Skin of body (tissue), 2 donors: Measurements from ENCODE around the gene NPEPL1. TPM values are rescaled to one million over a fixed set of nuclear protein-coding genes. Genes with fewer than 3 reads are reported as not detected.
A peak's percentile ranks its signal among the peaks of the same experiment; 100 is the strongest.
"Not testable (repeated sequence)": the region's sequence is repeated elsewhere in the genome, so short reads cannot be mapped to it uniquely, and the experiment has no call there.

ENCODE experiments used
- DNase-seq: peaks from one replicate; lab custom pipeline; 2025; lab: John Stamatoyannopoulos, UW
- total RNA-seq: library from RNA; depleted of rRNA; stranded (reverse); fragments of >200 nt; gene quantifications from one replicate; pipeline ENCODE4 v1.2.3, GENCODE V29; 2014

NPEPL1 gene
- total RNA-seq, 1 donor from 2014 or later: 19.0 TPM

- DNase-seq: peak; percentile 49
Measured at GRCh38 chr20:58756450-58756775, 63.8 kb downstream of the NPEPL1 start.

- not testable (repeated sequence) for DNase-seq
Measured at GRCh38 chr20:58757647-58758046, 65.0 kb downstream of the NPEPL1 start.

DNA sequence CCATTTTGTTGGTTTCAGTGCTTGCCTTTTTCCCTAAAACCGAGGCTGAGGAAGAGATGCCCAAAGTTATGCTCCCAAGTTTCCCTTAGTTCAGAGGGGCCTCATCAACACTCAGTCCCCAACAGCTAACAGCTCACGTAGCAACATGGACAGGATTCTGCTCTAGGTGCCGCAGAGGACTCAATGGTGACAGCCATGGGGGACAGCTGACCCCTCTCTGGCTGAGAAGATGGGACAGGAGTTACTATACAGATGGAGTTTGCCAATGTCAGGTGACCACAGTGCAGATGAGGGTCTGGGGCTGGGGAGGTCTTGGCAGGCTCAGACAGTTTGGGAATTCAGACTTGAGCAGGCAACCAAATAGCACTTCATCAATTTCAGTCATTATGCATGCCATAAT lies 67.3 kb downstream of the NPEPL1 start:
- no peak for DNase-seq

DNA sequence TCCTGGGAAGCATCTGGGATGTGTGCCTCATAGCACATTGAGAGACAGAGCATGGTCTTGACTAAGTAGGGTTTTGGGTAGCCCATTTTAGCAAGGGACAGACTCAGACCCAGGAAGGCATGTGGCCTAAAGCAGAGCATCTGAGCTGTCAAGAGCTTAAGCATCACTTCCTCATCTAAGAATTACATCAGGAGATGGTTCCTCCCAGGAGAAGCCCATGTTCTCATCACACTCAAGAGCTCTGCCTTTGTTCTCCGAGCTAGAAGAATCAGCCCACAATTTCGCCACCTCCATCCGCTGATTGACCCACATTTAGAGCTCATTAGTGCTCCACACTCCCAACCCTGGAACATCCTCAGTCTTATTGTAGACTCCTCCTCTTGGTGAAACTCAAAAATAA lies 68.3 kb downstream of the NPEPL1 start:
- no peak for DNase-seq

DNA sequence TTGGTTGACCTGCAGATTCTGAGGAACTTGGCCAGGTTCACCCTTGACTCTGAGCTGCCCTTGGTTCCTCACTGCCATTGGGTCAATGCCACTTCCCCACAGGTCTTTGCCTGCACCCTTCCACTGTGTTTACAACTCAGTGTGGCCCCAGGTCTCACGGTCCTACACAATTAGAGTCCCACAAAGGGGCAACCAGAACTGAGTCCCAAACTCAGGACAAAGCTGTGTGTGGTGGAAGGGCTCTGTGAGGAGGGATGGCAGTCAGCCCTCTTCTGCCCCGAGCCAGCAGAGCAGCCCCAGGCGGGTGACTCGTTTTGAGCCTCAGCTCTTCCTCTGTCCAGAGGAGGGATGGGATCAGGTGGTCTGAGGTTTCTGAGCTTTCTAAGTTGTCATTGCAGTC lies 69.5 kb downstream of the NPEPL1 start:
- no peak for DNase-seq

DNA sequence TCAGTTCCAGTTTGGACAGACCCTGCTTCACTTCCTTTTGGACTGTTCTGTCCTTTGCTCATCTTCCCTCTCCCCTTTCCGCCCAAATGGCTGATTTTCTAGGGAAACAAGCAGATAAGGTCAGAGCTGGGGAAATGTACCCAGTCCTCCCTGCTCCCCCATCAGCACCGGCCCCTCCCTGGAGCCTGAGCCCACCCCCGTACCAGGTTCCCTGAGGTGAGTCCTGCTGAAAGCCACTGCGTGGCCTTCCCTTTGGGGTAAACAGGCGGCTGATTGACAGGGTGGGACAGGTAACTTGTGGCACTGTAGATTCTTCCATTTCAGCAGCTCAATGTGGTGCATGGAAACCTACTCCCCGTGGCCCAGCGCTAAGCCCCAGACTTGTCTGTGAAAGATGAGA lies 70.5 kb downstream of the NPEPL1 start:
- no peak for DNase-seq

Other genes starting within 250 kb of the NPEPL1 start
- gene APCDD1L, start 177.4 kb upstream of the NPEPL1 start, total RNA-seq: 3.0 TPM
- gene STX16, start 41.5 kb upstream of the NPEPL1 start, total RNA-seq: 56.8 TPM
- 1.3 TPM for gene GNAS-AS1, start 158.1 kb downstream of the NPEPL1 start, total RNA-seq
- 604 TPM for gene GNAS, start 159.9 kb downstream of the NPEPL1 start, total RNA-seq